ENCODE results near the gene RGL3.
"Not testable (repeated sequence)": the region's sequence is repeated elsewhere in the genome, so short reads cannot be mapped to it uniquely, and the experiment has no call there.

Gene RGL3

GRCh38 chr19:11408591-11408990, 10.5 kb downstream of the RGL3 start:
- no peak for DNase-seq (ENCODE audit: low spot score)
- no peak for TF ChIP-seq CTCF (conservative IDR thresholded peaks at IDR 0.05; ENCODE audit: low read depth)
- no peak overlapping the region for H3K27ac ChIP-seq
- POLR2A ChIA-PET (ENCODE audit: low non-redundant PET): no interaction called here
- CTCF ChIA-PET: no interaction called here

GRCh38 chr19:11406703-11407236, 12.3 kb downstream of the RGL3 start:
- POLR2A ChIA-PET (ENCODE audit: low non-redundant PET): interaction anchor here (0.6 kb wide), 1 partner anchor 31 kb away, joined by 8 read pairs; no protein-coding TSS in a partner anchor
- not testable (repeated sequence) for DNase-seq (ENCODE audit: low spot score); H3K27ac ChIP-seq
- CTCF ChIA-PET: interaction anchor here (0.6 to 1.1 kb wide), 2 partner anchors 130 to 928 kb away, joined by 3 read pairs; no protein-coding TSS in a partner anchor

DNA sequence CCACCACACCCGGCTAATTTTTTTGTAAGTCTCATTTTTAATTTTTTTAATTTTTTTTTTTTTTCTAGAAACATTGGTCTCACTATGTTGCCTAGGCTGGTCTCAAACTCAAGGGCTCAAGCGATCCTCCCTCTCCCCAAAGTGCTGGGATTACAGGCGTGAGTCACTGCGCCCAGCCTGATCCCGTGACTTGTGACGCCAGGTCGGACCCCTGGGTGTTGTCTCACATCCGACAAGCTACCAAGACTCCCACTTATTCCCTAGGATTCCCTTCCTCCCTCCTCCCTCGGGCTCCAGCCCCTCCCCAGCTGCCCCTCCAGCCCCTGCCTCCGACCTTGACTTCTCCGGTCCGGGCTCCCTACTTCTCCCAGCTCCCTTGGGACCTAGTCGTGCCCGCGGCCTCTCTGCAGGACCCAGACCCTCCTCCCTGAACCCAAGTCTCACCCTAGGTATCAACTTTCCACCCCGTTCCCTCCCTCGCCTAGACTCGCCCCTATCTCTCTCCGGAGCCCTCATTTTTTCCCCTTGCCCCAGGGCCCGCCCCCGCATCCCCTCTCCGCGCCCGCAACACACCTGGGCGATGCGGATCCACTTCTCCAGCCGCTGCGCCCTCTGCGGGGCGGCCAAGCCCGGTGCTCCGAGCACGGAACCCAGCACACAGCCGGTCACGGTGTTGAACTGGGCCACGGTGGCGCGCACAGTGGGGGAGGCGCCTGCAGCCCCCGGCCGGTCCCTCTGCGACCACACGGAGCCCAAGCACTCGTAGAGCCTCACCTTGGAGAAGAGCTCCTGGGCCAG, 13.1 kb downstream of the RGL3 start:
- ChIA-PET CTCF (interaction anchor here (0.6 kb wide), 2 partner anchors 22 to 928 kb away, joined by 3 to 4 read pairs; partner anchors contain the start of gene EPOR), POLR2A (ENCODE audit: low non-redundant PET) (no interaction called here)
- no peak for TF ChIP-seq CTCF (conservative IDR thresholded peaks at IDR 0.05; ENCODE audit: low read depth)
- no peak overlapping the region for H3K27ac ChIP-seq
- DNase-seq (ENCODE audit: low spot score): no peak

DNA sequence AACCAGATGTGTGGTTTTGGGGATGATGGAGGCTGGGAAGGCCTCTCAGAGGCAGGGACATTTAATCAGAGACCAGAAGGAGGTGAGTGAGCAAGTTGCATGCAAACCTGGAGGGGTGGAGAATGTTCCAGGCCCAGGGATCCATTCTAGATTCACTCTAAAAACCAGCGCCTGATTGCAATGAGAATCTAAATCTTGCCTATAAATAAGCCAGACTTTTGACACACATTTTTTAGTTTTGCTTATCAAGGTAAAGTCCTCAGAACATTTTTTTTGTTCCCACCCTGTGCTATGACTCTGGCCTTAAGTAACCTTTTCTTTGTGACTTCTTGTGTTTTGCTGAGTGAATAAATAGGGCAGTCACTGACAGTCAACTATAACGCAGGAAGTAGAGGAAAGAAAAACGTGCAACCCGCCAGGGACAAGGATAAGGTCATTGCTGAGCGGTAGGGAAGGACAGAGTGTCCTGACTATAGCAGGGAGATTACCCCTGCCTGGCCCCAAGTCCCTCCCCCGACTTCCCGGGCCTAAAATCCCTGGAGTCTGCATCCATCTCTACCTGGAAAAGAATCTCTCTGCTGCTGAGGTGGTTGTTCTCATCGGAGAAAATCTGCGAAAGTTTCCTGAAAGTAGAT, 14.4 kb downstream of the RGL3 start:
- no peak for TF ChIP-seq CTCF (conservative IDR thresholded peaks at IDR 0.05; ENCODE audit: low read depth)
- no peak overlapping the region for H3K27ac ChIP-seq
- POLR2A ChIA-PET (ENCODE audit: low non-redundant PET): no interaction called here
- CTCF ChIA-PET: interaction anchor here (0.7 kb wide), 1 partner anchor 74 kb away, joined by 6 read pairs; no protein-coding TSS in a partner anchor
- no peak for DNase-seq (ENCODE audit: low spot score)

DNA sequence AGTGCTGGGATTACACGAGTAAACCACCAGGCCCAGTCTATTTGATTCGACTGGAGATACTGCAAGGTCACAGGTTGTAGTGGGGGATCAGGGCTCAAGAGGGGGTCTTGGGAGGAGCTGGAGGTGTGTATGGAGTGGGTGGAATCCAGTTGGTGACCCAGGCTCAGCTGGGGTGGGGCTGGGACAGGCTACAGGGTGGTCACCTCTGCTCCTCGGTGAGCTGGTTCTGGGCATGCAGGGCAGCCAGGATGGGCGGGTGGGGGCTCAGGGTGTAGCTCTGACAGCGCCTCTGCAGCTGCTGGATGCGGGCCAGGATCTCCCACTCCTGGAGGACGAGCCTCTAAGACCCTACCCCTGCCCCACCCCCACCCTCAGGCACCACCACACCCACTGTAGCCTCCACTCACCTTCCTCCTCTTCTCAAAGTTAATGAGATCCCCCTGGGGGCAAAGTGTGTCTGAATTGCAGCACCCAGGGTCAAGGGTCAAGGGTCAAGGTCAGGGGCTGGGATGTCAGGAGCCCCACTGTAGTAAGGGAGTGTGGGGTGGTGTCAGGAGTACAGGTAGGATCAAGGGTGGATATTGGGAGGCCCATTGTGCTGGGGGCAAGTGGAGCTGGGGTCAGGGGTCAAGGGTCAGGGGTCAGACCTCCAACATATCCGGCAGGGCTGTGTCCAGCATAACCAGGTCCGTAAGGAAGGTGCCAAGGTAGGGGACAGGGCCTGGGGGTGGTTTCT, 17.1 kb downstream of the RGL3 start:
- no peak overlapping the region for H3K27ac ChIP-seq
- no peak for DNase-seq (ENCODE audit: low spot score)
- no peak for TF ChIP-seq CTCF (conservative IDR thresholded peaks at IDR 0.05; ENCODE audit: low read depth)
- ChIA-PET CTCF (interaction anchor here (0.6 kb wide), 3 partner anchors 66 to 424 kb away, joined by 3 to 5 read pairs (median 4); no protein-coding TSS in a partner anchor), POLR2A (ENCODE audit: low non-redundant PET) (no interaction called here)

DNA sequence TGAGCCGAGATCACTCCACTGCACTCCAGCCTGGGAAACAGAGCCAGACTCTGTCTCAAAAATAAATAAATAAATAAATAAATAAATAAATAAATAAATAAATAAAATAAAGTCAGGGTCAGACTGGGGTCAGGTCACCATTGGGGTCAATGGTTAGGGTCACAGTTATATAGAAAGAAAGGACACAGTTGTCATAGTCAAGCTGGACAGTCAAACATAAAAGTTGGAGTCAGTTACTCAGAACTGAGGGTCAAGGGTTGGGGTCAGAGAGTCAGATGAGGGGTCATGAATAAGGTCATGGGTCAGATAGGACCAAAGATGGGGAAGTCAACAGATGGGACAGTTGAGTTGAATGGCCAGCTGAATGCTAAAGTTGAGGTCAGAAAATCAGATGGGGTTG, 18.3 kb downstream of the RGL3 start:
- CTCF ChIA-PET: interaction anchor here (0.6 to 0.8 kb wide), 2 partner anchors 9 to 18 kb away, joined by 3 to 4 read pairs; no protein-coding TSS in a partner anchor
- TF ChIP-seq CTCF (conservative IDR thresholded peaks at IDR 0.05; ENCODE audit: low read depth): no peak
- no peak overlapping the region for H3K27ac ChIP-seq
- no peak for DNase-seq (ENCODE audit: low spot score)
- POLR2A ChIA-PET (ENCODE audit: low non-redundant PET): no interaction called here

Data from RWPE1 (cell line).